HG03432 (cell line): Measurements from ENCODE around the gene MAP7D2.

Experiments
- ATAC-seq: cut with Tn5 transposase; IDR thresholded peaks from one replicate; pipeline ENCODE4 v1.9.1; 2021; ENCODE audit warnings: mild to moderate bottlenecking, moderate library complexity; ENCODE audit not compliant: unreplicated experiment

Gene MAP7D2

GRCh38 chrX:20116087-20116576, 575 bp downstream of the MAP7D2 start:
- no peak for ATAC-seq

GRCh38 chrX:20112022-20112774, 4.5 kb downstream of the MAP7D2 start:
- ATAC-seq: no peak

- no peak for ATAC-seq
Measured at GRCh38 chrX:20111271-20111670, 5.4 kb downstream of the MAP7D2 start.

GRCh38 chrX:20101934-20102581, 14.6 kb downstream of the MAP7D2 start:
- no peak for ATAC-seq

GRCh38 chrX:20091499-20091898, 25.2 kb downstream of the MAP7D2 start:
- no peak for ATAC-seq

GRCh38 chrX:20089845-20090244, 26.9 kb downstream of the MAP7D2 start:
- no peak for ATAC-seq

- ATAC-seq: no peak
Measured at GRCh38 chrX:20080277-20080676, 36.4 kb downstream of the MAP7D2 start.

- ATAC-seq: no peak
Measured at GRCh38 chrX:20071511-20072079, 45.1 kb downstream of the MAP7D2 start.

- ATAC-seq: no peak
Measured at GRCh38 chrX:20067709-20068561, 48.8 kb downstream of the MAP7D2 start.

GRCh38 chrX:20066968-20067708, 49.6 kb downstream of the MAP7D2 start:
- peak; percentile 78 for ATAC-seq

GRCh38 chrX:20063716-20064351, 52.9 kb downstream of the MAP7D2 start:
- no peak for ATAC-seq

GRCh38 chrX:20063153-20063552, 53.6 kb downstream of the MAP7D2 start:
- no peak for ATAC-seq

GRCh38 chrX:20061855-20062254, 54.9 kb downstream of the MAP7D2 start:
- ATAC-seq: peak; percentile 5

GRCh38 chrX:20060961-20061748, 55.6 kb downstream of the MAP7D2 start:
- peak; percentile 85 for ATAC-seq

GRCh38 chrX:20059467-20060128, 57.1 kb downstream of the MAP7D2 start:
- no peak for ATAC-seq

GRCh38 chrX:20057479-20057878, 59.2 kb downstream of the MAP7D2 start:
- no peak for ATAC-seq

GRCh38 chrX:20056704-20057103, 60.0 kb downstream of the MAP7D2 start:
- peak; percentile 57 for ATAC-seq

GRCh38 chrX:20053537-20053936, 63.2 kb downstream of the MAP7D2 start:
- ATAC-seq: no peak

GRCh38 chrX:20046864-20047263, 69.8 kb downstream of the MAP7D2 start:
- no peak for ATAC-seq
